GM21786 (cell line): Measurements from ENCODE around the gene CYP1A1.

Experiments used
- ATAC-seq: cut with Tn5 transposase; IDR thresholded peaks from one replicate; pipeline ENCODE4 v1.9.1; 2021; ENCODE audit not compliant: unreplicated experiment

CYP1A1 gene

GRCh38 chr15:74725225-74725774 is at the start of gene CYP1A1:
Gene CYP1A1, minus strand, starts transcription at chr15:74725528. Its CDS starts 2,431 bp downstream, at chr15:74723097.
- ATAC-seq, result no peak

DNA sequence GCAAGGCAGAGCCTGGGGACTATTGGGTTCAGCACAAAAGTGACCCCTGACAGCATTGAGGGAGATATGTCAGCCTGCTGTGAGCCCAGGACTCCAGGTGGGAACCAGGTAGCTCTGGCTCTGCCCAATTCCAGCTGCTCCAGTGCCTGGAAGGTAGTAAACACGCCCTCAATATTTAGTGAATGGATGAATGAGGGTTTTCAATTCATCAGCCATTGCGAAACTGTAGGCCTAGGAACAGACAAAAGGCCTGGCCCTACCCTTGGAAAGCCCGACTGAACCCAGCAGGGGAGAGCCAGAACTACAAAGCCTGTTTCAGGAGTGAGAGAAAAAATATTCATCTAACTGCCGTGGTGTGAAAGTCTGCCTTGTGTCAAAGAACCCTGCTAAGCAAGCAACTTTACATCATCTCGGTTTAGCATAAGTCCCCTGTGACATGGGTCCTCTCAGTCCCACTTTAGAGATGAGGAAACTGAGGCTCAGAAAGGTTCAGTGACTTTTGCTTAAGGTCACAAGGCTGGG is 48.5 kb upstream of the CYP1A1 start:
- no peak for ATAC-seq

- ATAC-seq, result no peak
Observed at GRCh38 chr15:74773329-74773728, 48.0 kb upstream of the CYP1A1 start.

DNA sequence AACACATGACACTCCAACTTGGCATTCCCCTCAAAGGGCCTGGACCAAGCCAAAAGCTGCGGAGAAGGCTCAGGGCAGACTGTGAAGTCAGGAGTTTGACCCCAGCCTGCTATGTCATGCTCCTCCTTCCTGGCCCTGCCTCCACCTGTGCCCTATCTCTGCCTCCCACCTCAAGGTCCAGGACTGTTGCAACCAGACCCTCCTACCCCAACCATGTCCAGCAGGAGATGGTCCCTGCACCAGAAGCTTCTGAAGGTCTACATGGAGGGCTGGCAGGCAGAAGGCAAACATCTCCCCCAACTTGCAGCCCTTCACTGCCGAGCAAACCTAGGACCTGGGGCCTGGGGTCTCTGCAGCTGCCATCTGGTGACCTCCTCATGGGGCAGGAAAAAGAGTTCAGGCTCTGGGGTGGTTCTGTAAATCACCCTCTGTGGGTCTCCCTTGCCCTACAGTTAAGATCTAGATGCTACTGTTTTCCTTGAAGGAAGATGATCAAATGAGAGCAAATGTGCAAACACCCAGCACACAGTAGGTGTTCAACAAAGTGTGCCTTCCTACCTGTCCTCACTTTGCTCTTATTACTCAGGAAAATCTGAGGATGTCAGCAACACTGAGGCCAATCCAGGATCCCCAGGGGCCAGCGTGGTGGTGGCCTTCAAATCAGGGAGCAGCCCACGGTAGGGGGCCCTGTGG is 45.0 kb upstream of the CYP1A1 start:
- no peak for ATAC-seq

GRCh38 chr15:74769463-74770025 is 44.2 kb upstream of the CYP1A1 start:
- no peak for ATAC-seq

GRCh38 chr15:74768771-74769342 is 43.5 kb upstream of the CYP1A1 start:
- ATAC-seq, result no peak

DNA sequence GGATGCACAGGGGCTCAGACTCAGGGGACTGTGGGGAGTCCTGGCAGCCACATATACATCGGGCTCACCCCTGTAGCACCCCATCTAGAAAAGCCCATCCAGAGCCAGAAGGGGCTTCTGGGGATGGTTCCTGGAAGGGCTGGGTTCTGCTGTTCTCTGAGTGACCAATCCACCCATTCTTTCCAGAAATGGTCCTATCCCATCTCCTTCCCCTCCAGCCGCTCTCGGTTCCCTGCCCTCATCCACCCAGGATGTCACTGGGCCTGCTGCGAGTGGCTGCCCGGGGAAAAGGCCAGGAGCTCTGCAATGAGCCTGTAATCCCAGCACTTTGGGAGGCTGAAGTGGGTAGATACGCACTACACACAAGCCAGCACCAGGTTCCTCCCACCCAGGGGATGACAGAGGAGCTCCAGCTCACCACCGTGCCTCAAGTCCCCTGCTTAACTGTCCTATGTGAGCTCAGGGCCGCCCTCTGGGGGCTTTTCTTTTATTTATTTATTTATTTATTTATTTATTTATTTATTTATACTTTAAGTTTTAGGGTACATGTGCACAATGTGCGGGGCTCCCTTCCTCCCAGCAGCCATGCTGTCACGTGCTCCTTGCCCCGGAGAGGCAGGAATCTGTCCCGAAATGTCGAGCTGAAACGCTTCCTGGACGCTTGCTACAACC is 42.9 kb upstream of the CYP1A1 start:
- no peak for ATAC-seq

GRCh38 chr15:74767167-74768098 is 42.1 kb upstream of the CYP1A1 start:
- no peak for ATAC-seq

- no peak for ATAC-seq
Observed at GRCh38 chr15:74763416-74763815, 38.1 kb upstream of the CYP1A1 start.

- no peak for ATAC-seq
Observed at GRCh38 chr15:74762791-74763150, 37.4 kb upstream of the CYP1A1 start.

DNA sequence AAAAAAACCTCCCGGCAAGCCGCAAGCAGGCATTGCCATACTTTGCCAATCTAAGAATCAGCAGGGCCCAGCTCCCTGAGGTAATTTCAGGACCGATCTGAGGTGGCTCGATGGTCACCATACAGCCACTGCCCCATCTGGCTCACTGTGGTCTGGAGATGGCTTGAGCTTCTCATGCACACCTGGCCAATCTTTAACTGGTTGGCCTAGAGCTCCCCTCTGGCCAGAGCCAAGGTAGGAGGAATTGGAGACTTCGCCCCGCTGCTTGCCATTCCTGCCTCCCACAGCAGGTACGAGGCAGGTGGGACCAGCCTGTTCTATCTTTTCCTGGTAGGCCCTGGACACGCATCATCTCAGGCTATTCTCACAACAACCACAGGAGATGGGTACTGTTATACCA is 33.4 kb upstream of the CYP1A1 start:
- ATAC-seq, result no peak

DNA sequence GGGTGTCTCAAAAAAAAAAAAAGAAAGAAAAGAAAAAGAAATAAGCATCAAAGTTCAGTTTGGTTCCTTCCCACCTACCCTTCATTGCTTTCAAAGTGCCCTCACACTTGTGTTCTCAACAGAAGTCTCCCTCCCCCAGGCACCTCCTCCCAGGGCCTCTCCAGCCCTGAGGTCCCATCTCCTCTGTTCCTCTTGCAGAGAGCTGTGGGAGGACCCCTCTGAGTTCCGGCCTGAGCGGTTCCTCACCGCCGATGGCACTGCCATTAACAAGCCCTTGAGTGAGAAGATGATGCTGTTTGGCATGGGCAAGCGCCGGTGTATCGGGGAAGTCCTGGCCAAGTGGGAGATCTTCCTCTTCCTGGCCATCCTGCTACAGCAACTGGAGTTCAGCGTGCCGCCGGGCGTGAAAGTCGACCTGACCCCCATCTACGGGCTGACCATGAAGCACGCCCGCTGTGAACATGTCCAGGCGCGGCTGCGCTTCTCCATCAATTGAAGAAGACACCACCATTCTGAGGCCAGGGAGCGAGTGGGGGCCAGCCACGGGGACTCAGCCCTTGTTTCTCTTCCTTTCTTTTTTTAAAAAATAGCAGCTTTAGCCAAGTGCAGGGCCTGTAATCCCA is 29.4 kb upstream of the CYP1A1 start:
- ATAC-seq, result no peak

GRCh38 chr15:74752531-74752930 is 27.2 kb upstream of the CYP1A1 start:
- no peak for ATAC-seq

GRCh38 chr15:74752011-74752410 is 26.7 kb upstream of the CYP1A1 start:
- ATAC-seq, result no peak

DNA sequence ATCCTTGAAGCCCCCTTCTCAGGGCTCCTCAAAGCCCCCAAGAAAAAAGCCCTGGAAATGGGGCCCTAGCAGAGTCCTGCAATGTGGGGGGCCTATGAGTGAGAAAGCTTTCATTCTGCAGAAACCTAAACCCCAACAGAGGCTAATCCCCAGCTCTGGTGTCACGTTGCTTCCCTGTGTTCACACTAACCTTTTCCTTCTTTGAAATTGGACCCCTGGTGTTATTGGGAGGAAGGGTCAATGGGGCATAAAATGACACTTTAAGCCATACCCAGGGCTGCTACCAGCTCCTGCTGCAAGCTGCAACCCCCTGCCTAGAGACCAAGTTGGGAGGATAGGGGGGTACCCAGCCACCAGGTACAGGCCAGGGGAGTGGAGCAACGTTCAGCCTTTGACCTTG is 25.4 kb upstream of the CYP1A1 start:
- no peak for ATAC-seq

DNA sequence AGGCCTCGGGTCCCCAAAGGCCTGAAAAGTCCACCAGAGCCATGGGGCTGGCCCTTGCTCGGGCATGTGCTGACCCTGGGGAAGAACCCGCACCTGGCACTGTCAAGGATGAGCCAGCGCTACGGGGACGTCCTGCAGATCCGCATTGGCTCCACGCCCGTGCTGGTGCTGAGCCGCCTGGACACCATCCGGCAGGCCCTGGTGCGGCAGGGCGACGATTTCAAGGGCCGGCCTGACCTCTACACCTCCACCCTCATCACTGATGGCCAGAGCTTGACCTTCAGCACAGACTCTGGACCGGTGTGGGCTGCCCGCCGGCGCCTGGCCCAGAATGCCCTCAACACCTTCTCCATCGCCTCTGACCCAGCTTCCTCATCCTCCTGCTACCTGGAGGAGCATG is 24.5 kb upstream of the CYP1A1 start:
- no peak for ATAC-seq

- no peak for ATAC-seq
Observed at GRCh38 chr15:74748322-74748946, 23.1 kb upstream of the CYP1A1 start, which contains the start of gene CYP1A2. Gene CYP1A2, plus strand, starts transcription at chr15:74748845. Its CDS starts 894 bp downstream, at chr15:74749739.

DNA sequence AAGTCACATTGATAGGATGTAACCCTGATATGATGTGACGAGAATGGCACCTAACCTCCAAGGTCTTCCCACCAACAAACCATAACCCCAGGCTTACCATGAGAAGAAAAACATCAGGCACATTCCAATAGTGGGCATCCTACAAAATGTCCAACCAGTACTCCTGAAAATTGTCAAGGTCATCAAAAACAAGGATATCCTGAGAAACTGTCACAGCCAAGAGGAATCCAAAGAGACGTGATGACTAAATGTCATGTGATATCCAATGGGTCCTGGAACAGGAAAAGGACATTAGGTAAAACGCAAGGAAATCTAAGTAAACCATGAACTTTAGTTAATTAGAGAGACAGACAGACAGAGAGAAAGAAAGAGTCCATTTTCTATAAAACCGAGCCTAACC is 21.1 kb upstream of the CYP1A1 start:
- no peak for ATAC-seq

- no peak for ATAC-seq
Observed at GRCh38 chr15:74742422-74742821, 17.1 kb upstream of the CYP1A1 start.
